ENCODE measurements around the gene UCKL1.

GRCh38 chr20:63957690-63958441, 1.6 kb upstream of the UCKL1 start:
- TF ChIP-seq EZH2 (IDR thresholded peaks at IDR 0.05) (no peak), CTCF (IDR thresholded peaks at IDR 0.05) (no peak)

All from neural progenitor cell (in vitro differentiated cells).